Coronary artery (tissue), 2 donors: Measurements from ENCODE around the gene PTPRD.

ENCODE experiments used
- DNase-seq: peaks from one replicate; pipeline ENCODE4 v3.0.0-alpha.2; 2017; ENCODE audit warnings: low spot score
- H3K27ac ChIP-seq, 2 donors: fragments of 200-600 bp; sonication (generic); one replicate each; pipeline ENCODE4 v1.5.1; 2016 to 2019
- H3K4me3 ChIP-seq: fragments of 200-600 bp; sonication (generic); 2 replicates; pipeline ENCODE4 v1.5.1; 2016; ENCODE audit warnings: mild to moderate bottlenecking, moderate library complexity
- CTCF ChIP-seq: fragments of 200-600 bp; sonication (generic); IDR thresholded peaks from one replicate; pipeline ENCODE4 v1.5.1; 2019; ENCODE audit warnings: antibody characterized with exemption

Gene PTPRD

GRCh38 chr9:8643896-8644295 lies 1968.9 kb downstream of the PTPRD start:
- H3K4me3 ChIP-seq: no peak overlapping the region
- TF ChIP-seq CTCF: no peak
- no peak overlapping the region for H3K27ac ChIP-seq
- DNase-seq: no peak

- no peak for DNase-seq
- TF ChIP-seq CTCF: no peak
- Histone ChIP-seq H3K4me3 (no peak overlapping the region), H3K27ac (no peak overlapping the region)
These were observed 1969.3 kb downstream of the PTPRD start for GRCh38 chr9:8643464-8643863.

GRCh38 chr9:8640761-8641160 lies 1972.0 kb downstream of the PTPRD start:
- Histone ChIP-seq H3K27ac (no peak overlapping the region), H3K4me3 (no peak overlapping the region)
- TF ChIP-seq CTCF: no peak
- no peak for DNase-seq

- DNase-seq: no peak
- H3K27ac ChIP-seq: no peak overlapping the region
- no peak overlapping the region for H3K4me3 ChIP-seq
- no peak for TF ChIP-seq CTCF
These were observed 1975.2 kb downstream of the PTPRD start for GRCh38 chr9:8637626-8638025.

DNA sequence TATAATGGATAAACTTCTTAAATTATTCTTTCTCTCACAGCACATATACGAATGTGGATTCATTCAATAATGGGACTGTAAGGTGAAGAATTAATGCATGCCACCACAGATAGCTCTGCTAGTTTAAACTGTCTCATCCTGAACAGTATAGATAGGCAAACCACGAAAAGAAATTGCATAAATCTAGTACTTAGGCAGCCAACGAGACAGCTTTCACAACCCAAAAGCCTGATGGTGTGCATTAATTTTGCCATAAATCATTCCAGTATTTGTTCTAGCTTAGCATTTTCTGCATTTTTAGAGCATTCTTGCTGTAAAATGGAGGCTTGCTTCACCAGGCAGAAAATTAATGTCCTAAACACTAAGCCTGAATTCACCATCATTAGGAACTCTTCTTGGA lies 1979.0 kb downstream of the PTPRD start:
- no peak for DNase-seq
- H3K4me3 ChIP-seq: no peak overlapping the region
- no peak overlapping the region for H3K27ac ChIP-seq
- no peak for TF ChIP-seq CTCF

GRCh38 chr9:8632493-8632892 lies 1980.3 kb downstream of the PTPRD start:
- DNase-seq: no peak
- Histone ChIP-seq H3K27ac (no peak overlapping the region), H3K4me3 (no peak overlapping the region)
- no peak for TF ChIP-seq CTCF

GRCh38 chr9:8628791-8629190 lies 1984.0 kb downstream of the PTPRD start:
- Histone ChIP-seq H3K4me3 (no peak overlapping the region), H3K27ac (peak overlapping the region in 1 of 2 donors; percentile 7)
- TF ChIP-seq CTCF: no peak
- no peak for DNase-seq
